GM18519 (cell line): ENCODE measurements around the gene CACNB2.

Source experiments
- ATAC-seq: cut with Tn5 transposase; IDR thresholded peaks from one replicate; pipeline ENCODE4 v1.9.1; 2021; ENCODE audit warnings: mild to moderate bottlenecking, moderate library complexity; ENCODE audit not compliant: unreplicated experiment, low FRiP score

The CACNB2 gene

DNA sequence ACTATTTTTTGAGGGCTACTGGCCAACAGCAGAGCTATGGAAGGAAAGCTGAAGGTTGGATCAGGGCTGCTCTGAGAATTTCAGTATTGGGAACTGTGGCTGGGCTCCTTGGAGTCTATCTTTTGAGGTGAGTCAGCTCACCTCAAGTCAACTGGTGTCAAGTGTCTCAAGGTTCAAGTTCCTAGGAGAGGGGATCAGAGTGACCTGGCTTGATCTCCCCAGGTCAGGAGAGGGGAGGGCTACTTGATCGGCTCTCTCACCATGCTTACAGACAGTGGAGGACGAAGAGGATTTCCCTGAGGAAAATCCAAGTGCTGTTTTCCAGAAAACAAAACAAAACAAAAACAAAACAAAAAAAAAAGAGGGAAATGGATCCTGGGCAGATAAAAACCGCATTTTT is 132.8 kb downstream of the CACNB2 start:
- ATAC-seq: no peak

DNA sequence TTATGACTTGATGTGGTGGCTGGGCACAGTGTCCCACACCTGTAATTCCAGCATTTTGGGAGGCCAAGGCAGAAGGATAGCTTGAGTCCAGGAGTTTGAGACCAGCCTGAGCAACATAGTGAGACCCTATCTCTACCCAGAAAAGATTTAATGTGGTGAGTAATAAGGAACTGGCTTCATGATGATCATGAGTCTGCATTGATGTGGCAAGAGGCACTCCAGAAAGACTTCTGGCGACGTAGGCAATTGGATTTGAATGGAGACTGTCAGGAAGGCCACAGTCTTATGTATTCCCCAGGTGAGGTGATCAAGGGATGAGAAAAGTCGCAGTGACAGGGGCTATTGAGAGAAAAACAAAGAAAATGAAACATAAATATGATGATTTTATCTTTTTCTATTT is 138.0 kb downstream of the CACNB2 start:
- no peak for ATAC-seq

DNA sequence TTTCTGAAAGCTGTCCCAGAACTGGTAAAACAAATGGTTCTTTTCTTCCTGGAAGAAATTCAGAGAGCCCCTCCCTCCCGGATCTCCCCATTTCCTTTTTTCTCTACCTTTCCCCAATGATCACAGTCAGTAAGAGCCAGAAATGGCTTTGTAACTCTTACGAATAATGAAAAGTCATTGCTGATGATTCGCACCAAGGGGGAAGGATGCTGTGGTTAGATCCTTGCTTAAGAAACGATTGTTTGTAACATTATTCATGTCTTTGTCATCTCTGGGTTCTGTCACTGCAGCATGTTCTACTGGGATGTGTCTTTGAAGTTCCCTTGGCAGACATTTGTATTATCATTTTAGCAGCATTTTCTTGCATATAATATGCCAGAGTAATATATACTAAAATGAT is 138.9 kb downstream of the CACNB2 start:
- no peak for ATAC-seq

DNA sequence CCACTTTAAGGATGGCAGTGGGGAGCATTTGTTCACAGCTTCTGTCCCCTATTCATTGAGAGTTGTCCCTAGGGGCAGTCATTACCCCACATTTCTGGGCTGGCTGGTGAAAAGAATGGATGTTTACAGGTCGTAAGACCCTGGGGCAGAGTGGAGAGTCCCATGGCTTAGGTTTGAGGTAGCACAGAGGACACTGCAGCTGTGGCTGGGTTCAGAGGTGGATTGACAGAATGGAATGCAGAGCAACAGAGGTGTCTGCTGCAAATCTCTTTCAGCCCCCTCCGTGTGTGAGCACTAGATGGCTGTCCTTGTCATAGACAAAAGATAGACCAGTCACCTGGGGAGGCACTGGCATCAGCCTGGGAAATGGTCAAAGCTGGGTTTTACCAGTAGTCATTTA is 141.9 kb downstream of the CACNB2 start:
- ATAC-seq: no peak

DNA sequence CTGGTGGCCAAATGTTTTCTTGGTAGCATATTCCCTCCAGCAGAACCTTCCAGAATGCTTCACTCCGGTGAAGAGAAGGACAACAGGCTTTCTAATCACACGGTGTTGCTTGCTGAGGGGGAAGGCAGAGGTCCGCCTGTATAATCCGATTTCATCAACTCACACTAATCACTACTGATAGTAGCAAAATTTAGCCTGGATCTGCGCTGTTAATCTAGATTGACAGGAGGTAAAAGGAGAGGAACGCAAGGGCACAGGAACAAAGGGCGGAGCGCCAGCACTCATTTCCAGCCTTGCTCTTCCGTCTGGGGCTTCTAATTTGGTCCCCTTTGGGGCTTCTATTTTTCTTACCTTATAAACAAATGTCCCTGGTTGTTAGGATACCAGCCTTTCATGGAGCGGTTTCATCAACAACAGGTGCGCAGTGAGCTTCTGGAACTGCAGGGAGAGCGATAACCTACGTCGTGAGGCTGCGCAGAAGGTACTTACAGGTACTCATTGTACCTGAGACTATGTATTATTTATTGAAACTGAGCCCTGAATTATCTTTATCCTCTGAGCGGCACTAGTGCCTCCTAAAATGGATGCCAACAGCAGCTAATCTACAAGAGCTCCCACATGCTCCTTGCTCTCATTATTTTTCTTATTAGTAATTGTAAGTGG is 150.6 kb downstream of the CACNB2 start:
- ATAC-seq: no peak

DNA sequence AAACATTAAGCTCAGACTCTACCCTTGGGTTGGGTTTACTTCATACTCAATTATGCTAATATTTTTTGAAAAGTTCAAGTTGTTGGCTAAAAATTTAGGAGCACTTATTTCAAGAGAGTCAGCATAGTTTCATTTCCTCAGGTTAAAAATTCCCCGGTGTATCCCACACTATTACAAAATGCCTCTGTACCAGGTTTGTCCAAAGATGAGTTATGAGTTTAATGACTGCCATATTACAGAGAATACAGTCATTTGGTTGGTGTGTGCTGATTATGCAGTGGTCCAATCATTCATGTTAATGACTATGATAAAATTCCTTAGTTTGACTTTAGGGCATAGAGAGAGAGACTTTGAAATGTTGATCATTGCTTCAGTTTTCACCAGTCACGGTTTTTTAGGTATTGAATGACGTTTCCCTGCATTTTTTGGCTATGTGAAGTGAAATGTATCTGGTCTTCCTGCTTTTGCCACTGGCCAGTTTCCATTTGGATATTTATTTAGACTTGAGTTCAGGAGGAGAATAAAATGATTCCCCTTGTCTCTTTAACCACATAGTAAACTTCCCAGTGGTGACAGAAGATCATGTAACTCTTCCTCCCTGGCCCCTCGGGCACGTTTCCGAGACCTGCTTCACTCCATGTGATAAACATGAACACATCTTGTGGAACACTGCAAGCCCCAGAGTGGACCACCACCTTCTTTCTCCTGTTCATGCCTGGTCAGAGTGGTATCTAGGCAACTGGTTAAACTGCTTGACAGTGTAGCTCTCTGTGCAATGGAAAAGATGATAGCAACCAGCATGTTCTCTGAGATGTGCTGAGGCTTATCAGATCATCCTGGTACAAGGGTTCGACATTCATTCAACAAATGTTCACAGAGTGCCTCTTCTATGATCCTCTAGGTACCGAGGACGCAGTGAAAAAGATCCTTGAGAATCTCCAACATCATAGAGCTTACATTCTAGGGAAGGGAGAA is 153.6 kb downstream of the CACNB2 start:
- no peak for ATAC-seq

DNA sequence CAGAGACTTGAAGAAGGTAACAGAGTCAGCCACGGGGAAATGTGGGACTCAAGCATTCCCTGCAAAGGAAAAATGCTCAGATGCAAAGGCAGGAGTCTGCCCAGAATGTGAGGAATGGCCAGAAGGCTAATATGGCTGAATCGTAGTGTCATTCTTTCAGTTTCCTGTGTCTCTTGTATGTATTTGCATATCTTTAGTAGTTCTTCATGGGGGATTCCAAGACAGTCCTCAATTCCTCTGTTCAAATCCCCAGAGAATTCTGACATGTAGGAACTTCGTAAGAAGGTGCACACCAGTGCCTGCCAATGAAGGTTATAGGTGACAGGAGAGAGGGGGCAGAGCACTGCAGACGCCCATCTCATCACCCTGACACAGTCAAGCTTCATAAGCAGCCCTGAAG is 154.4 kb downstream of the CACNB2 start:
- ATAC-seq: no peak

DNA sequence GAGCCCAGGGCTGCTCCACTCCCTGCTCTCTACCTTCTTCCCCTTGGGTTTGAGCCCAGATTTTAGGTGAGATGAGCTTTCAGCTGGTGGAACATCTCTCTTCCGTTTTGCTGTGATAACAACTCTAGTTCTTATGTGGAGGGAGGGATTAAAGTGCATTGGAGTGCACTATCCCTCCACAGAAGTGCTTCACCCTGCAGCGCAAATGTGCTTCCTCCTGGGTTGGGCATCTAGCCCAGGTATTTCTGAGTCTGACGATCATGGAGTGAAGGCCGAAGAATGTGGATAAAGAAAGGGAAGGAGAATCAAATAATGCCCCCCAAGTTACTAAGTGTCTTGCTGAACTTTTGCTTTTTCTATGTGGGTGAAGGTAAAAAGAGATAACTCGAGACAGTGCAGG is 157.4 kb downstream of the CACNB2 start:
- no peak for ATAC-seq

DNA sequence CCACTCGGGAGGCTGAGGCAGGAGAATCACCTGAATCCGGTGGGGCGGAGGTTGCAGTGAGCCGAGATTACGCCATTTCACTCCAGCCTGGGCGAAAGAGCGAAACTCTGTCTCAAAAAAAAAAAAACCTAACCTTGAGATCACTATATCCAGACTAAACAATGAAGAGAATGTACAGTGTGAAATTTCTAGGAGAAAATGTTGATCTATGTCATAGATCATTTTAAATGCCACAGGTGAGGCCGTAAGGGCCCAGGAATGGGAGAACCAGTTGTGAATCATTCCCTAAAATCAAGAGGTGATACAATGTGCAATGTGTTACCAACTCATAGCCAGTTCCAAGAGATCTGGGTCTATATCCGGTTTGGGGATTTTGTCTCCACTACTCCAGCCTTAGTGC is 158.0 kb downstream of the CACNB2 start:
- no peak for ATAC-seq

DNA sequence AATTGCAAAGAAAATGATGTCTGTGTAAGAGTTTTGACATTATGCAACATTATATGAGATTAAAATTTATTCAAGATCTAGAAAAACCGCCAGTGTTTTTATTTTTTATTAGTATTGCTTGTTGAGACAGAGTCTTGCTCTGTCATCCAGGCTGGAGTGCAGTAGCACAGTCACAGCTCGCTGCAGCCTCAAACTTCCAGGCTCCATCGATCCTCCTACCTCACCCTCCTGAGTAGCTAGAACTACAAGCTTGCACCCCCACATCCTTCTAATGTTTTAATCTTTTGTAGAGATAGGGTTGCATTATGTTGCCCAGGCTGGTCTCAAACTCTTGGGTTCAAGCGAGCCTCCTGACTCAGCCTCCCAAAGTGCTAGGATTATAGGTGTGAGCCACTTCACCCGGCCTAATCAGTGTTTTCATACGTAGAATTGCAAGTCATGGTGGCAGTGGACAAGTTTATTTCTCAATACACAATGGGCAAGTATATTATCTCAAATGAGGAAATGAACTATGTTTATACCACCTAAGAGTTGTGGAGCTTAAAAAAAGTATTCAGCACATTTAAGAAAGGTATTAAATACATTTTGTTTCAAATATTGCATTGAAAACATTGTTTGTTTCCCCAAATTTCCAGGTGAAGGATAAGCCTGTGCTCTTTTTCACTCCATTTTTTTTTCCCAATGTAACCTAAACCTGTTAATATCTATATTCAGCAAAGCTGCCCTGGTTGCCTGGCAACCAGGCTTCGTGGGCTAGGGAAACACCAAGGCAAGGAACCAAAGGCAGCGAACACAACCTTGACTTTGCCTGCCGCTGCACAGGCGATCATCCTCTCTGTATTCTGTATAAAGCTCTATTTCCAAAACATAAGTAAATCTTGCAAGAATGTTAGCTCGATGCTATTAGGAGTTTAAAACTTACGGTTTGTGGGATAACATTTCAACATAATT is 163.9 kb downstream of the CACNB2 start:
- no peak for ATAC-seq

DNA sequence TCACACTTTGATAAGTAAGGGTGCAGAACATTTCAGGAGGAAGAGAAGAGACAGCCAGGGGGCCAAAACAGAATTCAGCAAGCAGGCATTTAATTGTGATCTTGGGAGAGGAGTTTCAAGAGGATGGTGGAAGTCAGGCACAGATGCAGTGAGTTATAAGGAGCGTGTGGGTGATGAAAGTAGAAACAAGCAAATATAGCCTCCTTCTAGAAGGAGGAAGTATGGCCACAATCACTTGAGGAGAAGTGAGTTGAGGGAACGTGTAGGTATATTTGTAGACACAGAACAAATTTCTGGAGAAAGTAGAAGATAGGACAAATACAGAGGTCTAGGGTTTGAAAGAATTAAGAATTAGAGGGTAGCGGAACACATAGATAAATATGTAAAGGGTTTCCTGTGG is 165.8 kb downstream of the CACNB2 start:
- no peak for ATAC-seq

DNA sequence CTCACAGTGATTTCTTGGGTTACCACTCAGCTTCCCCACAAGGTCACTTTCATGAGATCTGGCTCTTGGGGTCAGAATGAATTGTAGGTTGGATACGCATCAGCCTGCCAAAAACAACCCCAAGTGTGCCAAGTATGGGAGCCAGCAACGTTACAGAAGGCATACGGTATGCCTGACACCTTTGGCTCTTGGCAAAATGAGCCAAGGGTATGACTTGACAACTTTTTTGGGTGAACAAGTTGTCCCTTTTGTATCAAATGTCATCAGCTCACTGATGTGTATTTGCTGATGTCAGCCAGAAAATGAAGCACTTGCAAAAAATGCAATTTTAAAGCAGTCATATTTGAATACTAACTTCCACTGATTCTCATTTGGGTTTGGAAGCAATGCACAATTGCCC is 168.4 kb downstream of the CACNB2 start:
- ATAC-seq: no peak

DNA sequence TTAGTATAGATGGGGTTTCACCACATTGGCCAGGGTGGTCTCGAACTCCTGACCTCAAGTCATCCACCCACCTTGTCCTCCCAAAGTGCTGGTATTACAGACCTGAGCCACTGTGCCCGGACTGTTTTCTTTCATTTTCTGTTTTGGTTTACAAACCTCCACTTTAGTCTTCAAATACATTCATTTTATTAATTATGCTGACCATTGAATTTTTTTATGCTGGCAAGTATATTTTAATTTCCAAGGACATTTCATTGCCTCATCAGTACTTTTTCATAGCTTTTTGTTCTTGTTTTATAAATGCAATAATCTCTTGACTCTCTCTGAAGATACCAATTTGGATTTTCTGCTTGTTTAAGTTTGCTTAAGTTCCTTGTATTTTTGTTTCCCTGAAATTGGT is 170.5 kb downstream of the CACNB2 start:
- ATAC-seq: no peak

DNA sequence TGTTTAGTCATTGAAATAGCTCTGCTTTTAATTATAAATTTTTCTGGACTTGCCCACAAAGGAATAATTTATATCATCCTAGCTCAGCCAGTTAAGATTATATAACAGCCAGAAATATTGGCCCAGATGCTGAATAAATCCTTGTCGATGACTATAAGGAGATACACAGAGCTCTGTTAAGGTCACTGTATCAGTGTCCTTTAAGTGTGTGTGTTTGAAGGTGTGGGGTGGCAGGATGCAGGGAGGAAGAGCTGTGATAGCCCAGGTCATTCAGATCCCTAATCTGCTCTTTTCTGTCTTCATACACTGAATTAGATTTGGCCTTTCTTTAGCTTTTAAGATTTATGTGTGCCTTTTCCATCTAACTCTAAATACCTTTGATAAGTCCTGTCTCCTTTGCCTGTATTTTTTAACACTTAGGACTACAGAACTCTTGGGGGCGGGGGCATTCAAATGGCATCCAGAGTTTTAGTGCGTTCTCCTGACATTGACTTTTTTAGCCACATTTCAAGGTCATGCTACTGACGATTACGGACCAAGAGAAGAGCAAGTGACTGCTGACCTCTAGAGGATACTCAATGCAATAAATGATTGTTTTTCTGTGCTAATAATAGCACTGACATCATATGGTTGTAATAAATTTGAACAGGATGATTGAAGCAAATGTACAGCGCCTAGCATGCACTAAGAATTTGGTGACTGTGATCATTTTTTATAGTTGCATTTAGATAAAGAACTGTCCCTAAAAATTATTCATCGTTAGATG is 172.3 kb downstream of the CACNB2 start:
- ATAC-seq: peak; percentile 94

DNA sequence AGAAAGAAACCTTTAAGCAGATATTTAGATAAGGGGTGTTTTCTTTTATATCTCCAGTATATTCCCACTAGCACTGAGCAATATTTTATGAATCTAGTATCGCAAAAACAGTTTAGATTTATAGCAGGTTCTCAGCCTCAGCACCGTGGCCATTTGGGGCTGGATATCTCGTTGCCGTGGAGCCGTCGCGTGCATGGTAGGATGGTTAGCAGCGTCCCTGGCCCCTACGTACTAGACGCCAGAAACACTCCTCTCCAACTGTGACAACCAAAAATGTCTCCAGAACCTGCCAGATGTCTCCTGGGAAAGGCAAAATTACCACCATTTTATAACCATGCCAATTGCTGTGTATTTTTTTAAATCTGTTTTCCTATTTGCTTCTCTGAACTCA is 172.9 kb downstream of the CACNB2 start:
- no peak for ATAC-seq

DNA sequence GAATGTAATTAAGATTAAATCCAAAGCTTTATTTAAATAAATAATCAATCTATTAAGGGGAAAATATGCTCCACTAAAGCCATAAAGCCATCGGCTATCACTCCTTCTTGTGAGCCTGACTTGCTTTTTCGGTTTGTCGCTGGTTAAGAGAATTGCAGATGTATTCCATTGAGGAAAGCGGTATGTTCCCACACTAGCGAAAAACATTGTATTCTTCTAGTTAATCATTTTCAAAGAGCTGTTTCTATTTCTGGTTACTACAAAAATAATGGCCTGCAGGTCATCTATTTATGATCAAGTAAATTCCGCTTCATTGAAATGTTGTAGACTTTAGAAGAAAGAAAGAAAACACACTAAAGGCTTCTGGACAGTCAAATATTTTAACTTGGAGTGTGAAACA is 173.4 kb downstream of the CACNB2 start:
- no peak for ATAC-seq

DNA sequence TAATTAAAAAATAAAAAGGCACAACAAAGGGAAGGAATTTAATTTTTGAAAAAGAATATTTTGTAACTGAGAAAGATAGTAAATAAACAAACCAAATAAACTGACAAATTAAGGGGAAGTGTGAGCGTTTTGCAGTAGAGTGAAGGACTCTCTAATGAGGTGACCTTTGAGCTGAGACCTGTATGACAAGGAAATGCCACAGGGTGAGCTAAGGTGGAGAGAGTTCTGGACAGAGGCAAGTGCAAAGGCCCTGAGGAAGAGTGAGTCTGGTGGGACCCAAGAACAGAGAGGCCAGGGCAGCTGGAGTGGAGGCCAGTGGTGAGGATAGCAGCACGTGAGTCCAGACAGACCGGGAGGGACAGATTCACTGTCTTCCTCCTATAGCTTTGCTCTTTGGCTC is 179.4 kb downstream of the CACNB2 start:
- ATAC-seq: no peak

DNA sequence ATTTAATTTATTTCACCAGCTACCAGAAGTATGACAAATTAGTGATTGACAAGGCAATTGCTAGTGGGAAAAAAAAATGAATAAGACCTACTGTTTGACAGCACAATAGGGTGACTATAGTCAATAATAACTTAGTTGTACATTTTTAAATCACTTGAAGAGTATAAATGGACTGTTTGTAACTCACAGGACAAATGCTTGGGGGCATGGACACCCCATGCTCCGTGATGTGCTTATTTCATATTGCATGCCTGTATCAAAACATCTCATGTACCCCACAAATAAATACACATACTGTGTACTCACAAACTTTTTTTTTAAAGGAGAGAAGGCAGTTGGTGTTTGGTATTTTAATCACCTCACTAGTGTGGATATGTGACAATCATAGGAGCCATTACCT is 181.1 kb downstream of the CACNB2 start:
- no peak for ATAC-seq

DNA sequence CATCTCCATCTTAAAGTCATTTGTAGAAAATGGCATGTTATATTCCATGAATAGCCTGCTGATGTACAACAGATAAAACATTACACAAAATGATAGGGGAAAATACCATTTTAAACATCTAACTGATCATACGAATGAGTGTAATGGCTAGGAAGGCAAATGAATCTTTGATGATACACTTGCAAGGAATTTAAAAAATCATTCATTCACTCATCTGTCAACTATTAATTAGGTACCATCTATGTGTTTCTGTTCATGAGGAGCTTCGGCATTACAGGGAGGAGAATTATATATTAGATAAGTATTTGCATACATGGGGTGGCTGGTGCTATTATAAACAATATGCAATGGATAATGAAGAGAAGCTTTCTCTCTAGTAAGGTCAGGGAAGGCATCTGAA is 183.7 kb downstream of the CACNB2 start:
- ATAC-seq: no peak

DNA sequence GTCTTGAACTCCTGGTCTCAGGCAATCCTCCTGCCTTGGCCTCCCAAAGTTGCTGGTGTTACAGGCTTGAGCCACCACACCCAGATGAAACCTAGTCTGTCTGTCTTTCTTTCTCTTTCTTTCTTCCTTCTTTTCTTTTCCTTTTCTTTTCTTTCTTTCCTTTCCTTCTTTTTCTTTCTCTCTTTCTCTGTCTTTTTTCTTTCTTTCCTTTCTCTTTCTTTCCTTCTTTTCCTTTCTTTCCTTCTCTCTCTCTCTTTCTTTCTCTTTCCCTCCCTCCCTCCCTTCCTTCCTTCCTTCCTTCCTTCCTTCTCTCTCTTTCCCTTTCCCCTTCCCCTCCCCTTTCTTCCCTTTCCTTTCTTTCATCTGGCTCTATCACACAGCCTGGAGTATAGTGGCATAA is 185.2 kb downstream of the CACNB2 start:
- ATAC-seq: no peak
